GM18909 (cell line): ENCODE data around the gene SERPINH1.

ENCODE experiments used
- ATAC-seq: cut with Tn5 transposase; IDR thresholded peaks from one replicate; pipeline ENCODE4 v1.9.1; 2021; ENCODE audit warnings: mild to moderate bottlenecking; ENCODE audit not compliant: unreplicated experiment, poor library complexity

SERPINH1 gene

DNA sequence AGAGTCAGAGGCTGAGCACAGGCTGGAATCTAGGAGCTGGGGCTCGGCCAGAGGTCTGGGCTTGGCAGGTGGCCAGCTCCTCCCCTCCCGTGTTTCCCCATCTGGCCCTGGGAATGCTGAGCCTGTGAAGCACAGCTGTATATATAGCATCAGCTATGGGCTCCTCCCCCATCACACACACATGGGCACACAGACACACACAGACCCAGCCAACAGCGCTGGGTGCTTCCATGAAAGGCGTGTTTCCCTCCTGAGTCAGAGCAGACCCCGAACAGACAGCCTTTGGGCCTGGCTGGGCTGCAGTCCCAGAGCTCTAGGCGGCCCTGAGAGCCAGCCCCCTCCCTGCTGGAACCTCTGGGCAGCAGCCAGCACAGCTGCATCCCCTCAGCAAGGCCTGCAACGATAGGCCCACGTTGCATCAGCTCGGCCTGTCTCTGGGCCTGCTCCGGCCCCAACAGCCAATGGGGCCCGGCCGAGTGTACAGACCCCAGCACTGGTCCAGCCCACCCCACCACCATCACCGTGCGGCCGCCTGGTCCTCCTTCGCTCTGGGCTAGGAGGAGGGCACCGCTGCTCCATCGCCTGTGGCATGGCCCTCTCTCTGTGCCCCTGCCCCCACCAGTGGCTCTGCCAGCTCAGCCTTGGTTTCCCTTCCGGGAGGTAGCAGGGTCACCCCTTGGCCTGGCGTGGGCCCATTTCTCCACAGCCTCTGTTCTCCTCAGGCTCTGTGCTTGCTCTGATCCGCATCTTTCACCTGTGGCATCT is 7.6 kb upstream of the SERPINH1 start:
- no peak for ATAC-seq

DNA sequence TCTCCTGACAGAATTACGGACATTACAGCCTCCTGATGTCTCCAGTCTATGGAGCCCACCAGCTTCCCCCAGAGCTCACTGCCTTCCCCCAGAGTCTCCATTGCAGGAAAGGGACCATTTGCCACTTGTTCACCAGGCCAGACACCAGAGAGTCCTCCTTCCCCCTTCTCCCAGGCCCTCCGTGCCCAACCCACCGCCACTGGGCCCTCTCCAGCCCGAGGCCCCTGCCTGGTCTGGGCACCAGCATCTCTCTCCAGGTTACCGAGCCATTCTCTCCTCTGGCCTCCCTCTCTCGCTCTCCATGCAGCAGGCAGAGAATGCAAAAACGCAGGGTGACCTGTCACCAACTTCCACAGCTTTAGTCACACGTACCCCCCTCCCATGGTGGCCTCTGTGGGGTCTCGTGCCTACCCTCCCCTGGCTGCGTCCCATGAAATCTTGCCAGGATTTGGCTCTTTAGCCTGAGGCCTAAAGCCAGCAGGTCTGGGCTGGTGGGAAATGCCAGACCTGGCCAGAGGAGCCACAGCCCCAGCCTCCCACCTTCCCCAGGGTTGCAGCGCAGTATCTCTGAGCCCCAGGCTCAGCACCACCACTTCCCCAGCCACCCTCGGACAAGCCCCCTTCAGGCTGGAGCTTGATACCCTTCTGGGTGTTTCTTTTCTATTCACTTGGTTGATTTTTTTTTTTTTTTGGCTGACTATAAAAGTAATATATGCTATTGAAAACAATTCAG is 6.8 kb upstream of the SERPINH1 start:
- no peak for ATAC-seq

DNA sequence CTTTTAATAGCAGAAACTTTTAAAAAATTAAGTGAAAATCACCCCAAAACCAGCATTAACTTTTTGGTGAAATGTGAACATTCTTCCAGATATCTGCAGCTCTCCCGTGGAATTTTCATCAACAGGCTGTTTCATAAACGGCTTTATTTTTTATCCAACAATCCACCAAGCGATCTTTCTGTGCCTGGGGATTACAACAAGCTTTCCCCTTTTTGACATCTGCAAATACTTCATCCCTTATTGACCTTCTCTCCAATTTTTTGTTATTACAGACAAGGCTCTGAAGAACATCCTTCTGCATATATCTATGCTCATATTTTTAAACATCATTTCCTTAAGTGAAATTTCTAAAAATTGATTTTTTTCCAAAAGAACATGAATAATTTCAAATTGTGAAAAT is 5.8 kb upstream of the SERPINH1 start:
- ATAC-seq = no peak

DNA sequence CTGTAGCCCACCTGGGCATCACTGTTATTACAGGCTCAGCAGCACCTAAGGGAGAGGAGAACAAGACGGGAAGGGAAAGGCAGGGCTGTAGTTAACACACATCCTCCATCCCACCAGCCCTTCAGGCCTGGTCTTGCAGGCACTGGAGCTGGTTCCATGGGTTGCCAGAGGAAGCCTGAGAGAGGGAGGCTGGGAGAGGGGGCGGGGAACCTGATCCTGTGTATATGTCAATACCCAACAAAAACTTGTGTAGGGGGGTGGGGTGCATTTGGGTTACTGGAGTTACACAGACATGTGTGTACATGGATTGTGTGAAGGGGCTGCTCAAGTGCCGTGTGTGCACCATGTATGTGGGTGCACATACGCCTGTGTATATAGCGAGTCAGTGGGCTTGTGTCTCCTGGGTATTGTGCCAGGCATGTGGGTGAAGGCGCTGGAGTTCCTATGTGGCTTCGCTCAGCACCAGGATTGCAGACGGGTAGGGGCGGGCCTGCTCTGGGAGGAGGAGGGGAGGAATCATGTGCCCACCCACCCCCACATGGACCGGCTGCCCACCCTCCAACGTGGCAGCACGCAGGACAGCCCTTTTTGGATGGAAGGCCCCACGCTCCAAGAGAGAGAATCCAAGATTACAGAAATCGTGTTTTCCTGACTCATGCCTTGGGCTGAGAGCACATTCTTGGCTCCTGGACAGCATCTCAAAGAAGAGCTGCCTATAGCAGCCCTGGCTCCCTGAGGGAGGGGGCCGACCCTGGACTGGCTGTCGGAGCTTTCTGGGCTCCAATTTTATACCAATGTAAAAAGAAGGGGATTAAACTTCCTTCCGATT is 4.2 kb upstream of the SERPINH1 start:
- ATAC-seq = no peak

DNA sequence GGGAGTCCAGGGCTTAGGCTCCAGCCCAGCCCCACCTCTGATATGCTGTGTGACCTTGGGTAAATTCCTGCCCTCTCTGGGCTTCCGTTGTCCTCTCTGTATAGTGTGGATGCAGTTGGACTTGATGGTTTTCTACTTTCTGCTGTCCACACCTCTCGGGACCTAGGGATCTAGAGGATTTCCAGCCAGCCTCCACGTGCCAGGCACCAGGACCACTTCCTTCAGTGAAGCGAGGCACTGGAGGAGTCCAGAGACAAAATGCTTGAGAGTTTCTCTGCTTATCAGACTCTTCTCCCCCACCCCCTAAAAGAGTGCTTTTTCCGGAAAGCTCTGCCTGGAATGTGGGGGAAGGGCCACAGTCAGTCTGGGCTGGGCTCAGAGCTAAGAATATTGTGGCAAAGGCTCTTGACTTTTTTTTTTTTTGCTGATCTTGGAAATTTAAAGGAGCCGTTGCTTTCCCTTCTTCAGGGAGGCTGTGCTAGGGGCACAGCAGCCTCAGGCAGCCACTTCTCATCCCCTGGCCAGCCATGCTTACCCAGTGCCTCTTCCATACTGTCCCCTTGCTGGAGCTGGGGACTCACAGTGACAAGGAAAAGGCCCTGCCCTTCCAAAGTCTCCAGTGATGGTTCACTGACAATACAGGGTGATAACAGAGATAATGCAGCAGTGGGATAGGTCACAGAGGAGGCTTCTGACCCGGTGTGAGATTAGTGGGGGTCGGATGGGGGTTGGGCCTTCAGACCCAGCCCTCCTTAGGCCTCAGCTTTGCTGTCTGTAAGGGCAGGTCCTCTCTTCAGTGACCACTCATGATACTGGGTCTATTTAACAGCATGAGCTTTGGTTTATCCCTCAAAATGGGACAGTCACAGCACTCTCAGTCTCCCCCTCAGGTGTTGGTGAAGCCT is 2.9 kb upstream of the SERPINH1 start:
- ATAC-seq = no peak

DNA sequence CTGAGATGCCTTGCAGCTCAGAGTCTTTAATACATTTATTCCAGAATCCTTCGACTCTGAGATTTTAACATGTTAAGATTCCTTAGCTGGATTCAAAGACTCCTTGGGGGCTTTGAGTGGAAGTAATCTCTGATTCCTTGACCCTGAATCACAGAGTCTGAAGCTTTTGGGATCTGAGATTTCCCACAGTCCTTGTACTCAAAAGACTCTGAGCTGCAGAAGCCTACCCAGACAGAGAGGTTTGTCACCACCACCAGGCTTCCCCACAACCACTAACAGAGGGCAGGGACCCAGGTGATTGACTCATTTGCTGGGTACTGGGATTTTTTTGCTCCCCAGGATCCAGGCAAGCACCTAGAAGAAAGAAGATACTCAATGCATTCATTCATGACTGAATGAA is 1.4 kb upstream of the SERPINH1 start:
- ATAC-seq = no peak

DNA sequence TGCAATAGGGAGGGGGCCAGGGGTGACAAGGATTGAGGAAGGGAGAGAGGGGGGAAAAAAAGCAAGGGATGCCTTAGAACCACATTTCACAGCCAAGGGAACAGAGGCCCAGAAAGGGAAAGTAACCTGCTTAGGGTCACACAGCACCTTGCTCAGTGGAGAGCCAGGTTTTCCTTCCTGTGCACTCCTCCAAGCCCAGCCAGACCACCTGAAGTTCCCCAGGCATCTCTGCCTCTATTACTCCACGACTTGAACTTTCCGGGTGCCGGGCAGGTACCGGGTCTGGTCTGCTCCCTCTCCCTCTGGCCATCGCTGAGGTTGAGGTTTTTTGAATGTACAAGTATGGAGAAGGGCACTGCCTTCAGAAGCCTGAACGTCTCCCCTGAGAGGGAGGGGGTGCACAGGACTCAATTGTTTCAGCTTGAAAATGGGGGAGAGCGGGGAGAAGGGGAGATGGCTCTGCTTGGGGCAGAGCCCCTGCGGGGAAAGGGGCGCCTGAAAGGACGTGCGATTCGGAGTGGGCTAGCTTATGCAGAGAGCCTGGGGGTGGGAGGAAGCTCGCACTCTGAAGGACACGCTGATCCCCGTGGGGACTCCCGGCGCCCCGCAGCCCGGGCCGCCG is 516 bp upstream of the SERPINH1 start:
- ATAC-seq = no peak

DNA sequence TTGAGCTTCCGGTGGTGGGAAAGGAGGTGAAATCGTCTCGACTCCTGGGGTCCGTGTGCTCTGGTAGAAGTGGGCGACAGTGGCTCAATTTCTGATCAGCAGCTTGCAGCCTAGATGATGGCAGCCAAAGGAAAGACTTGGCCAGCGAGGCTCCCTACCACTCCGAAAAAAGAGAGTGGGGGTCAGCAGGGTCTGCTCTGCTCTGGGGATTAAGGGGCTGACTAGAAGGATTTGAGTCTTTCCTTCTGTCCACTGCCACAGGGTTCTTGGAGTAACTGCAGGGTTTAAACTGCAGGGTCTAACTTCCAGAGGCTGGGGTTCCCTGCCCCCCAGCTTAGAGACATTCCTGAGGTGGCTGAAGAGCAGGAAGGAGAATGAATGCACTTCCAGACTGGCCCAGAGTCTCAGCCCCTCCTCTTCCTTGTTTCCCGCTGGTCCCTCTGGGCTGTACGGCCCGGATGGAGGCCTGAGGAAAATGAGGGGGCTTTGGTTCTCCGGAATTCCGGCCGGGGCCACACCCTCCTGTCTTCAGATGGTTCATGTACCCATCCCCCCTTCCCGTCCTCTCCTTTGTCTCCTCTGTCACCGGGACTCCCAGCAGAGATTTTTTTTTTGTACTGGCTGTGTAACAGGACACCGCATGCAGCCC is 907 bp downstream of the SERPINH1 start:
- no peak for ATAC-seq

DNA sequence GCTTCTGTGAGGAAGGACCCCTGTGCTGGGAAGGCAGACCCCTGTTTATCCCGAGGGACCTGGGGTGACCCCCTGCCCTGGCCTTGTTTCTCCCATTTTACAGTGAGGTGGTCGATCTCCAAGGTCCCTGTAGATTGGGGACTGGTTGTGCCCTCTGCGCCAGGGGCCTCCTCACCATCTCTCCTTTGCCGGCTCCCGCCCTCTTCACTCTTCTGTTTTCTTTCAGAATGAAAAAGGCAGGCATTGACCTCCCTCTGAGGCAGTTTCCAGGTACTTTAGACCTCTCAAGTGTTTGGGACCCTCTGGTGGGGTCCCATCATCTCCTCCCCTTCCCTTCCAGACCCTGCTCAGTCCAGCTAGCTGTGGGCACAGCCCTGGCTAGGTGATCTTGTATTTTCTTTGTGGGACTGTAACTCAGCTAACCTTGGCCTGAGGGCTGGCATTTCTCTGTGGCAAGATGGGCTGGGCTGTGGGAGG is 1.5 kb downstream of the SERPINH1 start:
- no peak for ATAC-seq

DNA sequence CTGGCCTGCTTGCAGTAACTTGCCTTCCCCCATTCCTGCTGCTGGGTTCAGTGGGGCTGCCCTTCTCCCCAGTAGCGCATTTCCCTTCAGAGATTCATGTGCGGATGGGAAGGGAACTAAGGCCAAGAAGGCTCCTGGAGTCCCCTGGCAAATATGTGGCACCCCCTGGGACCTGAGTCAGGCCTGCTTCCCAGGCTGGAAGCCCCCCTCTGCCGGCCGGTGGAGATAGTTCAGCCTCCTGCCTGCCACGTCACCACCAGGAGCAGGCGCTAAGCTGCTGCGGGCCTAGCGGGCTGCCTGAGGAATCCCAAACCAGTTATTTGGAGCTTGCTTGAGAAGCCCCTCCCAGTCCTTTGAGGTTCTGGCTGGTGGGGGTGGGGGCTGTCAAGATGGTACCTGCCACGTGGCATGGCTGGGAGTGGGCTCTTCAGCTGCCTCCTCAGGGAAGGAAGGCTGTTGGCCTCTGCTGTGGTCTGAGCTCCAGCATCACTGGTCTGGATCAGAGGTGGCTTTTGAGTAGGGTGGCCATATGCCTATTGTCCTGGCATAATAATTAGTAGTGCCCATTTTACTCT is 2.0 kb downstream of the SERPINH1 start:
- no peak for ATAC-seq

DNA sequence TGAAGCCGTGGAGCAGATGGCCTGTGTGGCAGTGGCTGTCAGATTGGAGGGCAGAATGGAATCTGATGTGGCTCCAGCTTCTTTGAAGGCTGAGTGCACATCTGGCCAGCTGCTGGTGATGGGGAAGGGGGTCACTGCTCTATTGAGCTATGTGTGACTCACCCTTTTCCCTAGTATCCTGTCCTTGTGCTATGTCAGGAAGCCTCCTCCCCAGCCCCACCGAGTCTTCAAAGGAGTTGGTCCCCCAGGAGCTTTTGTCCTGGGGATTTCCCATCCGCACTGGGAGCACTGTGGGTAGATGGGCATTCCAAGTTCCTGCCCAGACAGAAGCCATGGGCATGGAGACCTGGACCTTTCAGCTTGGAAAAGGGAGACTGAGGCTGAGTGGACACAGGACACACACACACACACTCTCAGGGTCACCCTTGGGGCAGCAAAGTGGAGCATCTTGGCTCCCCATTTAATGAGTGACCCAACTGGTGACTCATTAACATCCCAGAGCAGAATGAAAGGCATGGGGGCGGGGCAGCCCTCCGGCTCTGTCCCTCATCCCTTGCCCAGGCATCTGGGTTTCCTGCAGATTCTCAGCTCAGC is 3.3 kb downstream of the SERPINH1 start:
- ATAC-seq = no peak

DNA sequence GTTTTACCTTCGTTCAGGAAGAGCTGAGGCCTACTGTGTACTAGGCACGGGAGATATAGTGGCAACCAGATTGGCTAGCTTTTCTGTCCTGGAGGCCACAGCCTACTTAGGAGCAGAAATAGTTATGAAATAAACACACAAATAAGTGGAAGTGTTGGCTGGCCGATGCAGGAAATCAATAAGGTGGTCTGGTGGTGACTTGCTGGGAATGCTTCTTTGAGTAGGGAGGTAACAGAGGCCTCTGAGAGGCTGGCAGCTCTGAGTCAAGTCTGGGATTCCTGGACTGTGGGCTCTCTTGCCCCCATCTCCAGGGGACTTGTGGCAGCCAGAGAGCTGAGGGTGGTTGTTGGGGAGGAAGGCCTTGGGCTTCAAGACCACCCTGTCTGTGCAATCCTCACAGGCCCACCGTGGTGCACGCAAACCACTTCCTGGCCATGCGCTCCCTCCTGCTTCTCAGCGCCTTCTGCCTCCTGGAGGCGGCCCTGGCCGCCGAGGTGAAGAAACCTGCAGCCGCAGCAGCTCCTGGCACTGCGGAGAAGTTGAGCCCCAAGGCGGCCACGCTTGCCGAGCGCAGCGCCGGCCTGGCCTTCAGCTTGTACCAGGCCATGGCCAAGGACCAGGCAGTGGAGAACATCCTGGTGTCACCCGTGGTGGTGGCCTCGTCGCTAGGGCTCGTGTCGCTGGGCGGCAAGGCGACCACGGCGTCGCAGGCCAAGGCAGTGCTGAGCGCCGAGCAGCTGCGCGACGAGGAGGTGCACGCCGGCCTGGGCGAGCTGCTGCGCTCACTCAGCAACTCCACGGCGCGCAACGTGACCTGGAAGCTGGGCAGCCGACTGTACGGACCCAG is 4.1 kb downstream of the SERPINH1 start:
- no peak for ATAC-seq

DNA sequence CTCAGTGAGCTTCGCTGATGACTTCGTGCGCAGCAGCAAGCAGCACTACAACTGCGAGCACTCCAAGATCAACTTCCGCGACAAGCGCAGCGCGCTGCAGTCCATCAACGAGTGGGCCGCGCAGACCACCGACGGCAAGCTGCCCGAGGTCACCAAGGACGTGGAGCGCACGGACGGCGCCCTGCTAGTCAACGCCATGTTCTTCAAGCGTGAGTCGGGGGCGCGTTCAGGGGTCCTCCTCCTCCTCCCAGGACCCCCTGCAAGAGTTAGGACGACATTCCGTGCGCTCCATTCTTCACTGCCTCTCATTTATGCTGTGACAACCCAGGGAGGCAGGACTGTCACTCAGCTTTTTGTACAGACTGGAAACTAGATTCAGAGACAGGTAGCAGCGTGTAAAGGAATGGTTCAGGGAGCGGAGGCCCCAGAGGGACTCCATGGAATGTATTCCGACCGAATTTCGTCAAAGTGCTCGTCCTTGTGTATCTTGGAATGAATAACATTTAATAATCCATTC is 4.8 kb downstream of the SERPINH1 start:
- no peak for ATAC-seq

DNA sequence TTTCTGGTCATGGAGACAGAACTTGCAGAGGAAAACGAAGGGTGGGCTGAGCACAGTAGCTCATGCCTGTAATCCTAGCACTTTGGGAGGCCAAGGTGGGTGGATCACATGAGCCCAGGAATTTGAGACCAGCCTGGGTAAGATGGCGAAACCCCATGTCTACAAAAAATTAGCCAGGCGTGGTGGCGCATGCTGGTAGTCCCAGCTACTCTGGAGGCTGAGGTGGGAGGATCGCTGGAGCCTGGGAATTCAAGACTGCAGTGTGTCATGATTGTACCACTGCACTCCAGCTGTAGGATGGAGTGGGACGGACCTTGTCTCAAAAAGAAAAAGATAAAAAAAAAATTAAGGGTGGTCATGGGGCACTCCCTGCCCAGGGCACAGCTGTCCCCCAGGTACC is 5.9 kb downstream of the SERPINH1 start:
- ATAC-seq = no peak

DNA sequence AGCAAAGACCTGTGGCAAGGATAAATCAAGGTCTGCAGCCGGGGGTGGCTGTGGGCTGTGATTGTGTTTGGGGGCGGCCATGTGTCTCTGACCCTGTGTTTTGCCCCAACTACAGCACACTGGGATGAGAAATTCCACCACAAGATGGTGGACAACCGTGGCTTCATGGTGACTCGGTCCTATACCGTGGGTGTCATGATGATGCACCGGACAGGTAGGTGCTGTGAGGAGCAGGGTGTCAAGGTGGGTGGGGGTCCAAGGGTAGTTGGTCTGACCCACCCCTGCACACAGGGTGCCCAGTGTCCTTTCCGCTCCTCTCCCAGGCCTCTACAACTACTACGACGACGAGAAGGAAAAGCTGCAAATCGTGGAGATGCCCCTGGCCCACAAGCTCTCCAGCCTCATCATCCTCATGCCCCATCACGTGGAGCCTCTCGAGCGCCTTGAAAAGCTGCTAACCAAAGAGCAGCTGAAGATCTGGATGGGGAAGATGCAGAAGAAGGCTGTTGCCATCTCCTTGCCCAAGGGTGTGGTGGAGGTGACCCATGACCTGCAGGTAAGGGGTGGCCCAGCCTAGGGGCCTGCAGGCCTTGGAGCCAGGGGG is 6.7 kb downstream of the SERPINH1 start:
- no peak for ATAC-seq

DNA sequence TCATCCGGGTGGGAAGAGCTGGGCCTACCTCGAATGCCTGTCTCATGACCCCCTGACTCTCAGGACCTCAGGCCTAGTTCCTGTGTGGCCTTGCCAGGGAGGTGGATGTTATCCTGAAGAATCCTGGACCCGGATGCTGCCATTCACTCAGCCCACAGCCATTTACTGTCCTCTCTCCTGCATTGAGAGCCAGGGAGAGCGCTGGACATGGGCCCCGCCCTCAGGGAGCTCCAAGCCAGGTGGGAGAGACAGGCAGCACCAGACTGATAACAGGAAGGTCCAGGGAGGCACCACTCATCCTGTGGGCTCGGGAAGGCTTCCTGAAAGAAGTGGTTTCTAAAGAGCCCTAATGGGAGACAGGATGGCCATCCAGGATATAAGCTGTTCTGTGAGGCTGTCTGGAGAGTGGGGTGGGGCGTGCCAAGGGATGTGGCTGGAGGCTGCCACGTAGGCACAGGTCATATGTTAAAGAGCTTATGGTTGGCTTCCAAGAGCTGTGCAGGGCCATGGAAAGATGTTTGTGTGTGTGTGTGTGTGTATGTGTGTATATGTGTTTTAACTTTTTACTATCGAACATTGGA is 8.6 kb downstream of the SERPINH1 start:
- ATAC-seq = no peak
